Measurements from ENCODE around the gene MYO18A. TPM values are rescaled to one million over a fixed set of nuclear protein-coding genes. Genes with fewer than 3 reads are reported as not detected.

The MYO18A gene
- total and polyA plus RNA-seq, 12 donors = 61.4 to 442 (median 327) TPM

DNA sequence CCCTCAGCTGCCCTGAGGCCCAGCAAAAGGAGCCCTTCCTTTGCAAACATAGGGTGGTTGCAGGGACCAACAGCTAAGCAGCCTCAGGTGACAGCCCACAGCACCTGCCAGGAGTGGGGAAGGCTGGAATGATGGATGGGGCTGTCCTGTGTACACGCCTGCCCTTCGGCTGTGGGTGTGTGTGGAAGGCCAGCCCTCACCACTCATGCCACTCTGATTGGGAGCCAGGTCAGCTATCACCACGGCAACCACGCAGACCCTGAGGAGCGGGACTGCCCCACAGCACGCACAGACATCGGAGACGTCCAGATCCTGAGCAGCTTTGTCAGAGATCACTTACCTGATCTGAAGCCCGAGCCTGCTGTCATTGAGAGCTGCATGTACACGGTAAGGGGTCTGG, 125.4 kb downstream of the MYO18A start:
- Histone ChIP-seq H3K36me3 (no peaks in the 10 kb centered on the region), H3K27me3 (peaks cover 0 to 7% (median 0%) of the 10 kb centered on the region in 7 donors), H3K4me1 (peaks cover 0 to 10% (median 0%) of the 10 kb centered on the region in 9 donors), H3K9me3 (no peaks in the 10 kb centered on the region), H3K27ac (no peak overlapping the region), H3K4me3 (no peak overlapping the region)
- no peak for DNase-seq
- intact Hi-C loops (cut with DNase I) = no loop called here
- ATAC-seq = peak in 1 of 8 donors; percentile 22
- TF ChIP-seq, protein P1, sequence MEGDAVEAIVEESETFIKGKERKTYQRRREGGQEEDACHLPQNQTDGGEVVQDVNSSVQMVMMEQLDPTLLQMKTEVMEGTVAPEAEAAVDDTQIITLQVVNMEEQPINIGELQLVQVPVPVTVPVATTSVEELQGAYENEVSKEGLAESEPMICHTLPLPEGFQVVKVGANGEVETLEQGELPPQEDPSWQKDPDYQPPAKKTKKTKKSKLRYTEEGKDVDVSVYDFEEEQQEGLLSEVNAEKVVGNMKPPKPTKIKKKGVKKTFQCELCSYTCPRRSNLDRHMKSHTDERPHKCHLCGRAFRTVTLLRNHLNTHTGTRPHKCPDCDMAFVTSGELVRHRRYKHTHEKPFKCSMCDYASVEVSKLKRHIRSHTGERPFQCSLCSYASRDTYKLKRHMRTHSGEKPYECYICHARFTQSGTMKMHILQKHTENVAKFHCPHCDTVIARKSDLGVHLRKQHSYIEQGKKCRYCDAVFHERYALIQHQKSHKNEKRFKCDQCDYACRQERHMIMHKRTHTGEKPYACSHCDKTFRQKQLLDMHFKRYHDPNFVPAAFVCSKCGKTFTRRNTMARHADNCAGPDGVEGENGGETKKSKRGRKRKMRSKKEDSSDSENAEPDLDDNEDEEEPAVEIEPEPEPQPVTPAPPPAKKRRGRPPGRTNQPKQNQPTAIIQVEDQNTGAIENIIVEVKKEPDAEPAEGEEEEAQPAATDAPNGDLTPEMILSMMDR (IDR thresholded peaks at IDR 0.05) = no peak
- 80 to 84% methylated on average over 10 of the region's 10 CpGs for WGBS, 2 donors

DNA sequence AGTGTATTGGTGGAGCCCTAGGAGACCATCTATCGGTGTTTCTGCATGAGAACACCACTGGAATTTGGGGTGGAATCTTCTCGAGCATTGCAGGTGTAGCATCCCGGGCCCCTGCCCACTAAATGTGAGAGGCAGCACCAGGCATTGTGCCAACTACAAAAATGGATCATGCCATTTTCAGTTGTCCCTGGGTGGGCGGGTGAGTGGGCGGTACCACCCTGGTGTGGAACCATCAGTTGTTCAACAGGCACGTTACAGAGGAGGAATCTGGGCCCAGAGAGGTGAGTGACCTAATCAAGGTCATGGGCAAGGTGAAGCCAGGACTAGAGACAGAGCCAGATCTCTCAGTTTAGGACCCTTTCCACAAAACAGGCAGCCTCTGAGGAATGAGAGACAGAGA, 128.5 kb downstream of the MYO18A start:
- no peak overlapping the region for H3K27ac ChIP-seq
- H3K9me3 ChIP-seq = no peaks in the 10 kb centered on the region
- TF ChIP-seq, protein P1 (IDR thresholded peaks at IDR 0.05) = no peak
- intact Hi-C loops (cut with DNase I) = no loop called here
- H3K27me3 ChIP-seq = peaks cover 0 to 9% (median 0%) of the 10 kb centered on the region in 7 donors
- no peak for DNase-seq
- peaks cover 0 to 6% (median 0%) of the 10 kb centered on the region in 9 donors for H3K4me1 ChIP-seq
- H3K36me3 ChIP-seq = no peaks in the 10 kb centered on the region
- no peak overlapping the region for H3K4me3 ChIP-seq
- ATAC-seq = no peak
- WGBS, 2 donors = 81 to 82% methylated on average over 6 of the region's 6 CpGs

DNA sequence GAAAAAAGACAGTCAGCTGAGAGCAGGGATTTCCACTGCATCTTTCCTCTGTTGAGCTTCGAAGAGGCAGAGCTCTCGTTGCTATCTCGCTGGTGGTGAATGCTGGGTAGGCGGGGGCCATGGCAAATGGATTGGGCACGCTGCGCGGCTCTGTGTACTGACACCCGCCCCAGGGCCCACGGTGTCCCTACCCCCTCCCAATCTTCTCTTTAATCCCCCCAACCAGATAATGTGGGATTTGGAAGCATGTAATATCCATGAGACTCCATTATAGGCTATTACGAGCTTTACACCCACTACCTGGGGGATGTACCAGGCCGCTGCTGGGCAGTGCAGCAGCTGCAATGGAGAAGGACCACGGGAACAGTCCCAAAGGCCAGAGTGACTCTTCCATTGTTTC, 129.0 kb downstream of the MYO18A start:
- 86 to 88% methylated on average over 12 of the region's 12 CpGs for whole genome bisulfite sequencing, 2 donors
- Histone ChIP-seq H3K27me3 (peaks cover 0 to 13% (median 0%) of the 10 kb centered on the region in 7 donors), H3K4me1 (peaks cover 0 to 6% (median 0%) of the 10 kb centered on the region in 9 donors), H3K36me3 (no peaks in the 10 kb centered on the region), H3K9me3 (no peaks in the 10 kb centered on the region), H3K27ac (no peak overlapping the region), H3K4me3 (no peak overlapping the region)
- DNase-seq (no peak), ATAC-seq (no peak)
- intact Hi-C loops (cut with DNase I) = no loop called here
- TF ChIP-seq, protein P1 (IDR thresholded peaks at IDR 0.05) = no peak

DNA sequence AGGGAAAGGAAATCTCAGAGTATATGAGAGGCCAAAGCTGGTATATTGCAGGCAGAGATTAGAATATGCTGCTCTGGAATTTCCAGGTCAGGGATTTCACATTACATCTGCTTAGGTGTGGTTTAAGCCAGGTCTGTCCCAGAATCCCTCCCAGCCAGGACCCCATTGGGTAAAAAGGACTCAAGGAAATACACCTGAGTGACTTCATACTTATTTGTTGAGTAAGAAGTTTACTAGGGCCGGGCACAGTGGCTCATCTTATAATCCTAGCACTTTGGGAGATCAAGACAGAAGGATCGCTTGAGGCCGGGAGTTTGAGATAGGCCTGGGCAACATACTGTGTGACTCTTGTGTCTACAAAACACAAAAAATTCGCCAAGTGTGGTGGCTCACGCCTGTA, 130.0 kb downstream of the MYO18A start:
- intact Hi-C loops (cut with DNase I) = no loop called here
- no peak for DNase-seq

More for the DNA sequence above, 130.0 kb downstream of the MYO18A start:
- H3K4me3 ChIP-seq = no peak overlapping the region
- peaks cover 0 to 10% (median 0%) of the 10 kb centered on the region in 9 donors for H3K4me1 ChIP-seq
- WGBS, 2 donors = 94 to 96% methylated on average over 5 of the region's 5 CpGs
- ATAC-seq = no peak
- TF ChIP-seq, protein P1 (IDR thresholded peaks at IDR 0.05) = no peak
- H3K27ac ChIP-seq = no peak overlapping the region
- H3K36me3 ChIP-seq = no peaks in the 10 kb centered on the region
- H3K27me3 ChIP-seq = peaks cover 0 to 18% (median 0%) of the 10 kb centered on the region in 7 donors
- H3K9me3 ChIP-seq = no peaks in the 10 kb centered on the region

Data from heart right ventricle (tissue), 16 donors.